ENCODE data around the gene ZNRF1. TPM values are rescaled to one million over a fixed set of nuclear protein-coding genes. Genes with fewer than 3 reads are reported as not detected.

ZNRF1 gene
- total RNA-seq, 4 donors from 2014 or later = 13.0 to 16.7 (median 15.8) TPM

- TF ChIP-seq CTCF (IDR thresholded peaks at IDR 0.05) (no peak), EP300 (IDR thresholded peaks at IDR 0.05) (no peak), POLR2AphosphoS5 (IDR thresholded peaks at IDR 0.05) (no peak), POLR2A (IDR thresholded peaks at IDR 0.05) (no peak)
- no peaks in the 10 kb centered on the region for H3K36me3 ChIP-seq
- WGBS = 92% methylated on average over 3 of the region's 3 CpGs
- DNase-seq (ENCODE audit: low spot score in 2 of 2) = no peak
- no peak overlapping the region for H3K27ac ChIP-seq
- H3K27me3 ChIP-seq = no peaks in the 10 kb centered on the region
- no peak overlapping the region for H3K4me3 ChIP-seq
- H3K9me3 ChIP-seq = no peaks in the 10 kb centered on the region
- H3K4me1 ChIP-seq = peaks cover 29% of the 10 kb centered on the region
Measured at GRCh38 chr16:75071621-75072020, 72.8 kb downstream of the ZNRF1 start.

GRCh38 chr16:75072239-75072947, 73.6 kb downstream of the ZNRF1 start:
- Histone ChIP-seq H3K4me3 (no peak overlapping the region), H3K9me3 (no peaks in the 10 kb centered on the region), H3K36me3 (no peaks in the 10 kb centered on the region), H3K27me3 (no peaks in the 10 kb centered on the region), H3K4me1 (peaks cover 29% of the 10 kb centered on the region), H3K27ac (no peak overlapping the region)
- DNase-seq (ENCODE audit: low spot score in 2 of 2) = no peak
- 85% methylated on average over 2 of the region's 2 CpGs for WGBS
- TF ChIP-seq CTCF (IDR thresholded peaks at IDR 0.05) = no peak
- TF ChIP-seq POLR2A (IDR thresholded peaks at IDR 0.05) = no peak
- TF ChIP-seq POLR2AphosphoS5 (IDR thresholded peaks at IDR 0.05) = no peak

GRCh38 chr16:75073545-75074303, 74.9 kb downstream of the ZNRF1 start:
- 88% methylated on average over 20 of the region's 20 CpGs for WGBS
- peaks cover 29% of the 10 kb centered on the region for H3K4me1 ChIP-seq
- TF ChIP-seq CTCF (IDR thresholded peaks at IDR 0.05) (no peak), POLR2AphosphoS5 (IDR thresholded peaks at IDR 0.05) (no peak), EP300 (IDR thresholded peaks at IDR 0.05) (no peak), POLR2A (IDR thresholded peaks at IDR 0.05) (no peak)
- H3K4me3 ChIP-seq = no peak overlapping the region
- H3K27ac ChIP-seq = no peak overlapping the region
- no peaks in the 10 kb centered on the region for H3K27me3 ChIP-seq
- no peaks in the 10 kb centered on the region for H3K9me3 ChIP-seq
- H3K36me3 ChIP-seq = no peaks in the 10 kb centered on the region
- DNase-seq (ENCODE audit: low spot score in 2 of 2) = no peak

DNA sequence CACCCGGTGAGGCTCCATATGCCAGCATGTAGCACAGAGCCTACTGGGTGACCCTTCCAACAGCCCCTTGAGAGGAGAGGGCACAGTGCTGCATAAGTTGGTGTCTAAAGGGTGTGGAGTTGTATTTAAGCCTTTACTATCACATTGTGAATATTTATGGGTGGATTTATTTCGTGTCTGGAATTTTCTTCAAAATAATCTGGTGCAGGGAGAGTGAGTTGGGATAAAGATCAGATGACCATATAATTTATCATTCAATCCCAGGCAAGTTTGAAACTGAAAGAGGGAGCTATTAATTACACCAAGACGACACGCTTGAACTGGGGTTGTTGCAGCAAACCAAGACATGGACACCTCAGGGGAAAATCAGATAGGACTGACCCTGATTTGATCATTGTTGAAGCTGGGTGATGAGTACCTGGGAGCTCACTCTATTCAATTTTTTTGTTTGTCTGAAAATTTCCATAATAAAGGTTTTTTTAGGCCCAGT, 75.5 kb downstream of the ZNRF1 start:
- Histone ChIP-seq H3K27me3 (no peaks in the 10 kb centered on the region), H3K9me3 (no peaks in the 10 kb centered on the region), H3K4me3 (no peak overlapping the region), H3K36me3 (no peaks in the 10 kb centered on the region), H3K4me1 (peaks cover 29% of the 10 kb centered on the region), H3K27ac (no peak overlapping the region)
- no peak for DNase-seq (ENCODE audit: low spot score in 2 of 2)
- 84% methylated on average over 4 of the region's 4 CpGs for WGBS
- TF ChIP-seq EP300 (IDR thresholded peaks at IDR 0.05) = no peak
- TF ChIP-seq POLR2A (IDR thresholded peaks at IDR 0.05) = no peak
- TF ChIP-seq POLR2AphosphoS5 (IDR thresholded peaks at IDR 0.05) = no peak
- no peak for TF ChIP-seq CTCF (IDR thresholded peaks at IDR 0.05)

All from suprapubic skin (tissue), 4 donors.